A673 (cell line): ENCODE results near the gene BIRC5. TPM values are rescaled to one million over a fixed set of nuclear protein-coding genes. Genes with fewer than 3 reads are reported as not detected.

ENCODE experiments used
- BruUV-seq: library from RNA; stranded (reverse); fragments of 400-500 nt; replicated peaks from 2 replicates; lab custom pipeline; 2021; lab: Mats Ljungman, UMichigan
- CTCF ChIA-PET: fragments of 300-600 bp; sonication (Branson Sonifier 250); formaldehyde crosslinking; loops from one replicate; lab custom pipeline; 2022; ENCODE audit warnings: antibody characterized with exemption; lab: Charles Lee
- POLR2A ChIA-PET: fragments of 300-600 bp; sonication (Branson Sonifier 250); formaldehyde crosslinking; loops from one replicate; lab custom pipeline; 2022; ENCODE audit warnings: antibody characterized with exemption; ENCODE audit not compliant: low non-redundant PET; lab: Charles Lee
- DNase-seq: peaks from one replicate; pipeline ENCODE4 v3.0.0-alpha.2; 2015; ENCODE audit warnings: low spot score
- H3K27ac ChIP-seq: fragments of 200-600 bp; sonication (generic); 2 replicates; pipeline ENCODE4 v1.5.1; 2016; ENCODE audit warnings: mixed run types, low read depth, mild to moderate bottlenecking, mixed read lengths, antibody characterized with exemption, low read length; ENCODE audit not compliant: poor library complexity, severe bottlenecking
- H3K27me3 ChIP-seq: fragments of 200-600 bp; sonication (generic); replicated peaks from 2 replicates; pipeline ENCODE4 v1.6.1; 2017; ENCODE audit warnings: mixed run types, low read depth, mild to moderate bottlenecking, mixed read lengths, antibody characterized with exemption, low read length; ENCODE audit not compliant: insufficient read depth, poor library complexity
- H3K36me3 ChIP-seq: fragments of 200-600 bp; sonication (generic); 2 replicates; pipeline ENCODE4 v1.6.1; 2016; ENCODE audit warnings: mixed run types, mild to moderate bottlenecking, mixed read lengths, antibody characterized with exemption, low read length; ENCODE audit not compliant: insufficient read depth, poor library complexity, severe bottlenecking
- H3K4me1 ChIP-seq: fragments of 200-600 bp; sonication (generic); 2 replicates; pipeline ENCODE4 v1.6.1; 2017; ENCODE audit warnings: mixed run types, mild to moderate bottlenecking, mixed read lengths, antibody characterized with exemption, low read length; ENCODE audit not compliant: insufficient read depth, poor library complexity, severe bottlenecking
- H3K4me3 ChIP-seq: fragments of 200-600 bp; sonication (generic); 2 replicates; pipeline ENCODE4 v1.5.1; 2016; ENCODE audit warnings: low read depth, mixed run types, mild to moderate bottlenecking, mixed read lengths, low read length; ENCODE audit not compliant: poor library complexity, severe bottlenecking
- H3K9me3 ChIP-seq: fragments of 200-600 bp; sonication (generic); 2 replicates; pipeline ENCODE4 v1.6.1; 2016; ENCODE audit warnings: mixed run types, low read depth, mild to moderate bottlenecking, mixed read lengths, antibody characterized with exemption, low read length; ENCODE audit not compliant: poor library complexity, severe bottlenecking
- CTCF ChIP-seq: fragments of 300-800, 200-600 bp; sonication (generic); conservative IDR thresholded peaks from 2 replicates; pipeline ENCODE4 v1.5.1; 2017; ENCODE audit warnings: low read depth, mild to moderate bottlenecking, antibody characterized with exemption, low read length, moderate library complexity, mixed read lengths
- EZH2 ChIP-seq: fragments of 200-600 bp; sonication (generic); IDR thresholded peaks from 2 replicates; pipeline ENCODE4 v1.6.1; 2017; ENCODE audit warnings: borderline replicate concordance, low read depth, mild to moderate bottlenecking, mixed read lengths, antibody characterized with exemption, low read length; ENCODE audit not compliant: poor library complexity, severe bottlenecking
- intact Hi-C: fragments of 100-400 bp; cut with micrococcal nuclease; formaldehyde crosslinking; loops from one replicate; pipeline ENCODE4 v1.10.0; 2022; ENCODE audit not compliant: unreplicated experiment
- total RNA-seq: library from RNA; stranded (reverse); gene quantifications from 2 replicates; pipeline ENCODE4 v1.2.3, GENCODE V29; 2021

The BIRC5 gene
- total RNA-seq, 1 experiment from 2014 or later: 158 TPM

- BruUV-seq: no TSS peak
- TF ChIP-seq EZH2: no peak
- no peak for TF ChIP-seq CTCF
- H3K4me1 ChIP-seq: peaks cover 6% of the 10 kb centered on the region
- POLR2A ChIA-PET: interaction anchor here (0.6 kb wide), 1 partner anchor 1580 kb away, joined by 3 read pairs; no protein-coding TSS in a partner anchor
- CTCF ChIA-PET: no interaction called here
- DNase-seq: no peak
- intact Hi-C loops: no loop called here
- H3K9me3 ChIP-seq: no peaks in the 10 kb centered on the region
- peaks cover 20% of the 10 kb centered on the region for H3K27me3 ChIP-seq
- H3K4me3 ChIP-seq: no peak overlapping the region
- no peak overlapping the region for H3K27ac ChIP-seq
- H3K36me3 ChIP-seq: peaks cover 29% of the 10 kb centered on the region
Measured at GRCh38 chr17:78227455-78227916, 13.4 kb downstream of the BIRC5 start.

DNA sequence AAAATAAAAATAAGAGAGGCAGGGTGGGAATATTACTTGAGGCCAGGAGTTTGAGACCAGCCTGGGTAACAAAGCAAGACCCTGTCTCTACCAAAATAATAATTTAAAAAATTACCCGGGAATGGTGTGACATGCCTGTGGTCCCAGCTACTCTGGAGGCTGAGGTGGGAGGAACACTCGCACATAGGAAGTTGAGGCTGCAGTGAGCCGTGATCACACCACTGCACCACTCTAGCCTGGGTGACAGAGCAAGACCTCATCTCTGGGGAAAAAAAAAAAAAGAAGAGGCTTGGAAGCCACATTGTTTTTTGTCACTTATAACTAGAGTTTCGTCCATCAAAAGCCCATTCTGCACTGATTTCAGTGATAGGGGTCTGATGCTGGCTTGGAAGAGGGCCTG, 14.1 kb downstream of the BIRC5 start:
- H3K4me1 ChIP-seq: peaks cover 6% of the 10 kb centered on the region
- ChIA-PET POLR2A (interaction anchor here (0.6 kb wide), 1 partner anchor 1580 kb away, joined by 3 read pairs; no protein-coding TSS in a partner anchor), CTCF (no interaction called here)
- H3K27ac ChIP-seq: no peak overlapping the region
- intact Hi-C loops: no loop called here
- no peaks in the 10 kb centered on the region for H3K9me3 ChIP-seq
- TF ChIP-seq EZH2 (no peak), CTCF (no peak)
- DNase-seq: no peak
- H3K27me3 ChIP-seq: peaks cover 20% of the 10 kb centered on the region
- no TSS peak for BruUV-seq
- no peak overlapping the region for H3K4me3 ChIP-seq
- H3K36me3 ChIP-seq: peaks cover 22% of the 10 kb centered on the region

- BruUV-seq: no TSS peak
- Histone ChIP-seq H3K27ac (no peak overlapping the region), H3K9me3 (no peaks in the 10 kb centered on the region), H3K4me3 (no peak overlapping the region), H3K4me1 (peaks cover 6% of the 10 kb centered on the region), H3K36me3 (no peaks in the 10 kb centered on the region), H3K27me3 (peaks cover 20% of the 10 kb centered on the region)
- no peak for DNase-seq
- ChIA-PET POLR2A (no interaction called here), CTCF (no interaction called here)
- intact Hi-C loops: no loop called here
- TF ChIP-seq EZH2: no peak
- TF ChIP-seq CTCF: no peak
Measured at GRCh38 chr17:78230252-78230962, 16.4 kb downstream of the BIRC5 start.
